Erythroblast (primary cell): ENCODE measurements around the gene XPNPEP3.

Experiments used
- GATA1 ChIP-seq: IDR thresholded peaks from 2 replicates; pipeline ENCODE4 v1.6.1; 2011; ENCODE audit warnings: low read depth, mild to moderate bottlenecking, control low read depth, low read length, moderate library complexity
- POLR2A ChIP-seq: IDR thresholded peaks from 2 replicates; pipeline ENCODE4 v1.6.1; 2011; ENCODE audit warnings: mild to moderate bottlenecking, low read length

DNA sequence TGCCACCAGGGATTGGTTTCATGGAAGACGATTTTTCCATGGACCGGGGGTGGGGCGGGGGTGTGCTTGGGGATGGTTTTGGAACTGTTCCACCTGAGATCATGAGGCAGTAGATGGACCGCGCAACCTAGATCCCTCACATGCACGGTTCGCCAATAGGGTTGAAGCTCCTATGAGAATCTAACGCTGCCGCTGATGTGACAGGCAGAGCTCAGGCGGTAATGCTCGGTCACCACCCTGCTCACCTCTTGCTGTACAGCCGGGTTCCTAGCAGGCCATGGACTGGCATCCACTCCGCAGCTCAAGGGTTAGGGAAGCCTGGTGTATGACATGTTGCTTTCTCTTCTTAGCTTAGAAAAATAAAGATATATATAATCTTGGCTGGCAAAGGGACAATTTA lies 116.2 kb downstream of the XPNPEP3 start:
- TF ChIP-seq POLR2A: no peak
- TF ChIP-seq GATA1: no peak
